Midbrain (tissue), 1 donor: ENCODE measurements around the gene ARL6IP6.

Experiments used
- DNase-seq: peaks from one replicate; lab custom pipeline; 2025; lab: John Stamatoyannopoulos, UW

Gene ARL6IP6

GRCh38 chr2:152718076-152718908 is at the start of gene ARL6IP6:
TSS of gene ARL6IP6 (plus strand) at chr2:152718620. CDS start at chr2:152718625, 5 bp downstream.
- peak; percentile 97 for DNase-seq

GRCh38 chr2:152674334-152674733 is 44.1 kb upstream of the ARL6IP6 start:
- DNase-seq, result no peak

- no peak for DNase-seq
These were observed 42.0 kb upstream of the ARL6IP6 start for GRCh38 chr2:152676461-152676860.

- DNase-seq, result no peak
These were observed 39.6 kb upstream of the ARL6IP6 start for GRCh38 chr2:152678808-152679207.

- DNase-seq, result no peak
These were observed 35.8 kb upstream of the ARL6IP6 start for GRCh38 chr2:152682663-152683062.

- DNase-seq, result no peak
These were observed 35.0 kb upstream of the ARL6IP6 start for GRCh38 chr2:152683400-152683799.

- DNase-seq, result no peak
These were observed 32.1 kb upstream of the ARL6IP6 start for GRCh38 chr2:152686321-152686720.

- DNase-seq, result no peak
These were observed 25.4 kb upstream of the ARL6IP6 start for GRCh38 chr2:152693033-152693432.

GRCh38 chr2:152694161-152694661 is 24.2 kb upstream of the ARL6IP6 start:
- no peak for DNase-seq

- no peak for DNase-seq
These were observed 22.7 kb upstream of the ARL6IP6 start for GRCh38 chr2:152695763-152696162.

- DNase-seq, result no peak
These were observed 21.9 kb upstream of the ARL6IP6 start for GRCh38 chr2:152696476-152696875.

GRCh38 chr2:152701198-152701597 is 17.2 kb upstream of the ARL6IP6 start:
- DNase-seq, result no peak

GRCh38 chr2:152706477-152707021 is 11.9 kb upstream of the ARL6IP6 start:
- DNase-seq, result no peak

- DNase-seq, result no peak
These were observed 9.7 kb upstream of the ARL6IP6 start for GRCh38 chr2:152708742-152709141.

GRCh38 chr2:152710713-152711112 is 7.7 kb upstream of the ARL6IP6 start:
- DNase-seq, result no peak

- DNase-seq, result no peak
These were observed 3.3 kb upstream of the ARL6IP6 start for GRCh38 chr2:152715112-152715511.

GRCh38 chr2:152715854-152716428 is 2.5 kb upstream of the ARL6IP6 start:
- no peak for DNase-seq

- no peak for DNase-seq
These were observed 1.6 kb upstream of the ARL6IP6 start for GRCh38 chr2:152716805-152717227.

GRCh38 chr2:152717228-152718075 is 968 bp upstream of the ARL6IP6 start, which contains the start of gene PRPF40A:
TSS of gene PRPF40A (minus strand) at chr2:152717461. CDS start at chr2:152717439, 22 bp downstream.
- peak; percentile 99 for DNase-seq

GRCh38 chr2:152718909-152719645 is 657 bp downstream of the ARL6IP6 start:
- no peak for DNase-seq

GRCh38 chr2:152720794-152721193 is 2.4 kb downstream of the ARL6IP6 start:
- DNase-seq, result no peak
